Measurements from ENCODE around the gene KRT8.

DNA sequence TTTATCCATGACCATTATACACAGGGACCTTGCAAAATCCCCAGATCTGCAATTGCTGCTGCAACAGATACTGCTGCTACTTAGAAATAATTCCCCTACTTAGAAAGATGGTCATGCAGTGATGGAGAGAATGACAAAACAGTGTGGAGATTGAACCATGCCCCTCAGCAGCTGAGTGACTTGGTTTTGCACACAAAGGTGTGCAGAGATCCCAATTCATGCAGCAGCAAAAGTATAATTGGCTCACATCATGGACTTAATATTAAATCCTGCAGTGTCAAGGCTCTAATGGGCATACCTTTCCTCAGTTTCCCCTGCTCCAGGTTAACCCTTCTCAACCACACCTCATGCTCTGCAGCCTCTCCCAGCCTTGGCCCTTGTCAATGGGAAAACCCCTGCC, 53.1 kb downstream of the KRT8 start:
- TF ChIP-seq, protein P1, sequence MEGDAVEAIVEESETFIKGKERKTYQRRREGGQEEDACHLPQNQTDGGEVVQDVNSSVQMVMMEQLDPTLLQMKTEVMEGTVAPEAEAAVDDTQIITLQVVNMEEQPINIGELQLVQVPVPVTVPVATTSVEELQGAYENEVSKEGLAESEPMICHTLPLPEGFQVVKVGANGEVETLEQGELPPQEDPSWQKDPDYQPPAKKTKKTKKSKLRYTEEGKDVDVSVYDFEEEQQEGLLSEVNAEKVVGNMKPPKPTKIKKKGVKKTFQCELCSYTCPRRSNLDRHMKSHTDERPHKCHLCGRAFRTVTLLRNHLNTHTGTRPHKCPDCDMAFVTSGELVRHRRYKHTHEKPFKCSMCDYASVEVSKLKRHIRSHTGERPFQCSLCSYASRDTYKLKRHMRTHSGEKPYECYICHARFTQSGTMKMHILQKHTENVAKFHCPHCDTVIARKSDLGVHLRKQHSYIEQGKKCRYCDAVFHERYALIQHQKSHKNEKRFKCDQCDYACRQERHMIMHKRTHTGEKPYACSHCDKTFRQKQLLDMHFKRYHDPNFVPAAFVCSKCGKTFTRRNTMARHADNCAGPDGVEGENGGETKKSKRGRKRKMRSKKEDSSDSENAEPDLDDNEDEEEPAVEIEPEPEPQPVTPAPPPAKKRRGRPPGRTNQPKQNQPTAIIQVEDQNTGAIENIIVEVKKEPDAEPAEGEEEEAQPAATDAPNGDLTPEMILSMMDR (IDR thresholded peaks at IDR 0.05), result no peak
- TF ChIP-seq POLR2A (IDR thresholded peaks at IDR 0.05), result no peak
- TF ChIP-seq POLR2AphosphoS5 (IDR thresholded peaks at IDR 0.05), result no peak
- no peak for TF ChIP-seq EP300 (IDR thresholded peaks at IDR 0.05)

All from sigmoid colon (tissue), 4 donors.